HG03097 (cell line): ENCODE results near the gene RPS4Y2.

Experiments
- ATAC-seq: cut with Tn5 transposase; IDR thresholded peaks from one replicate; pipeline ENCODE4 v1.9.1; 2021; ENCODE audit not compliant: unreplicated experiment, low FRiP score

RPS4Y2 gene

DNA sequence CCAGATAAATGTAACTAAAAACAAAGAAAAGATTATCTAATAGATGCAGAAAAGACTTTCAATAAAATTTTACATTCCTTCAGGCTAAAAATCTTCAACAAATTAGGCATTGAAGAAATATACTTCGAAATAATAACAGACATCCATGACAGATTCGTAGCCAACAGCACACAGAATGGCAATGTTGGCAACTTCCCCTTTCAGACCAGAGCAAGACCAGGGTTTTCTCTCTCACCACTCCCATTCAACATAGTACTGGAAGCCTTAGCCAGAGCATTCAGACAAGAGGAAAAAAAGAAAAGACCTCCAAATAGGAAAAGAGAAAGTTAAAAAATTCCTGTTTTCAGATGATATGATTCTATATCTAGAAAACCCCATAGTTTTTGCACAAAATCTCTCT, 61.2 kb downstream of the RPS4Y2 start:
- ATAC-seq, result no peak
